Measurements from ENCODE around the gene AIFM3.

AIFM3 gene

DNA sequence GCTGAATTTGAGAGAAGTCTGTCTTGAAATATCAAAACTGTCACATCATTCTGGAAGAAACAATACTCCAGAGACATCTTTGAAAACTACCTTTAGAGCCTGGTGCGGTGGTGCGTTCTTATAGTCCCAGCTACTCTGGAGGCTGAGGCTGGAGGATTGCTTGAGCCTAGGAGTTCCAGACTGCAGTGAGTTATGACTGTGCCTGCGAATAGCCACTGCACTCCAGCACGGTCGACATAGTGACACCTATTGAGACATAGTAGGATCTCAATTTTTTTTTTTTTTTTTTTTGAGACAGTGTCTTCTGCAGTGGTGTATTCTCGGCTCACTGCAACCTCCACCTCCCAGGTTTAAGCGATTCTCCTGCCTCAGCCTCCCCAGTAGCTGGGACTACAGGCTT, 11.5 kb upstream of the AIFM3 start:
- Mint-ChIP-seq H3K27me3 (ENCODE audit: low read depth) (peaks cover 32% of the 10 kb centered on the region), H3K36me3 (ENCODE audit: low read depth) (peaks cover 34% of the 10 kb centered on the region), H3K4me3 (no peak overlapping the region), H3K4me1 (peaks cover 7% of the 10 kb centered on the region), H3K9me3 (no peaks in the 10 kb centered on the region), H3K27ac (no peak overlapping the region)
- TF ChIP-seq, protein P1, sequence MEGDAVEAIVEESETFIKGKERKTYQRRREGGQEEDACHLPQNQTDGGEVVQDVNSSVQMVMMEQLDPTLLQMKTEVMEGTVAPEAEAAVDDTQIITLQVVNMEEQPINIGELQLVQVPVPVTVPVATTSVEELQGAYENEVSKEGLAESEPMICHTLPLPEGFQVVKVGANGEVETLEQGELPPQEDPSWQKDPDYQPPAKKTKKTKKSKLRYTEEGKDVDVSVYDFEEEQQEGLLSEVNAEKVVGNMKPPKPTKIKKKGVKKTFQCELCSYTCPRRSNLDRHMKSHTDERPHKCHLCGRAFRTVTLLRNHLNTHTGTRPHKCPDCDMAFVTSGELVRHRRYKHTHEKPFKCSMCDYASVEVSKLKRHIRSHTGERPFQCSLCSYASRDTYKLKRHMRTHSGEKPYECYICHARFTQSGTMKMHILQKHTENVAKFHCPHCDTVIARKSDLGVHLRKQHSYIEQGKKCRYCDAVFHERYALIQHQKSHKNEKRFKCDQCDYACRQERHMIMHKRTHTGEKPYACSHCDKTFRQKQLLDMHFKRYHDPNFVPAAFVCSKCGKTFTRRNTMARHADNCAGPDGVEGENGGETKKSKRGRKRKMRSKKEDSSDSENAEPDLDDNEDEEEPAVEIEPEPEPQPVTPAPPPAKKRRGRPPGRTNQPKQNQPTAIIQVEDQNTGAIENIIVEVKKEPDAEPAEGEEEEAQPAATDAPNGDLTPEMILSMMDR (IDR thresholded peaks at IDR 0.05; ENCODE audit: unreplicated experiment in 3 of 3): no peak

GRCh38 chr22:20956258-20957101, 10.6 kb upstream of the AIFM3 start:
- no peaks in the 10 kb centered on the region for H3K9me3 Mint-ChIP-seq
- no peak overlapping the region for H3K27ac Mint-ChIP-seq
- peak overlapping the region; percentile 78 to 84 (median 84) for H3K4me3 Mint-ChIP-seq
- peaks cover 7% of the 10 kb centered on the region for H3K4me1 Mint-ChIP-seq
- H3K36me3 Mint-ChIP-seq (ENCODE audit: low read depth): peaks cover 25% of the 10 kb centered on the region
- TF ChIP-seq, protein P1 (IDR thresholded peaks at IDR 0.05; ENCODE audit: unreplicated experiment in 3 of 3): no peak
- H3K27me3 Mint-ChIP-seq (ENCODE audit: low read depth): peaks cover 35% of the 10 kb centered on the region

DNA sequence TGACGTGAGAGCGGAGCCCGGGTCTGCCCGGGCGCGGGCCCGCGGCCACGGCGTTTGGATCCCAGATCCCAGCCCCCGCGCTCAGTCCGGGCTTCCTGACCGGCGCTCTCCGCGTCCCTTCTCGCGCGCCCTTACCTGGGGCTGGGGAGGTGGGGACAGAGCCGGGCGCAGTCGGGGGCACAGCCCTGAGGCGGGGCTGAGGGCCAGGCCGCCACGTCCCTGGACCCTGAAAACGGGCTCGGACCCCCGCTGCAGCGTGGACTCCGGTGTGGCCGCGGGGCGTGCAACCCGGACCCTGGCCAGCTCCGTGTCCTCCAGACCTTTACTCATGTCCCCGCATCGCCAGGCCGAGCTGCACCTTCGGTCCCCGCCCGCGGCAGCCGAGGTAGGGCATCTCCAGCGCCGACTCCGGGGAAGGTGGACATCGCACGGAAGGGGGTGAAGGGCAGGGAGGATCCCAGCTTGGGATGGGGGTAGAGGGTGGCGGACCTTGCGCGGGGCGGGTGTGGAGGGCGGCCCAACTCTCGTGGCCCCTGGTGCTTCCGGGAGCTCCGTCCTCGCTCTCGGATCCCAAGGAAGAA, 9.9 kb upstream of the AIFM3 start:
- Mint-ChIP-seq H3K4me1 (peaks cover 7% of the 10 kb centered on the region), H3K27ac (no peak overlapping the region), H3K4me3 (peak overlapping the region; percentile 78 to 84 (median 84)), H3K36me3 (ENCODE audit: low read depth) (peaks cover 21% of the 10 kb centered on the region), H3K27me3 (ENCODE audit: low read depth) (peaks cover 41% of the 10 kb centered on the region), H3K9me3 (no peaks in the 10 kb centered on the region)
- TF ChIP-seq, protein P1 (IDR thresholded peaks at IDR 0.05; ENCODE audit: unreplicated experiment in 3 of 3): no peak

DNA sequence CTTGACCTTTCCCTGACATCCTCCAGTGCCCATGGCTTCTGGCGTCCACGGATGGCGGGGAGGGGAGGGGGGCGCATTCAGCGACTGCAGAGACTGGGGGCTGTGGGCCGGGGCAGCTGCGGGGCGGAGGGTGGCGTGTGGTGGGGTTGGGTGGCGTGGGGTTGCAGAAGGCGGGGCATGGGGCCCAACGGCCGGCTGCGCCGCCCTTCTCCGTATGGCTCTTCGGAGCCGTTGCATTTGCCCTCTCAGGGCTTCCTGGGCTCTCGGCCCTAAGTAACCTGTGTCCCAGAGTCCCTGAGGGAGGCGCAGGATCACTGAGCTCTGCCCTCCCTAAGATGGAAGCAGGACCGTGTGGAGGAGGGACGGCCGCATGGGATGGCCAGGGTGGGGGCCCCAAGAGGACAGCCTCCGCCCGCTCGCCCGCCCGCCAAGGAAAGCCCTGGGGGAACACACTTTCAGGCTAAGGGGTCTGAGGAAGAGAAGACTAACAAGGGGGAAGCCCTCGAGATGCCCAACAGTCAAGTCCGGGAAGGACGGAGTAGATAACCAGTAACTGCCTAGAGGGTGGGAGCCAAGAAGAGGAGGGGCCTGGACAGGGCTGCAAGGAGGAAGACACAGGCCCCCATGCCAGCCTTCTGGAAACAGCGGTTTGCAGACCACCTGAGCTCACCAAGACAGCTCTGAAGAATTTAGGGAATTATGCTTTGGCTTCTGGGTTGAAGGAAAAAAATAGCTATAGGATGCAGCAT, 9.2 kb upstream of the AIFM3 start:
- Mint-ChIP-seq H3K27me3 (ENCODE audit: low read depth) (peaks cover 42% of the 10 kb centered on the region), H3K36me3 (ENCODE audit: low read depth) (peaks cover 16% of the 10 kb centered on the region), H3K27ac (no peak overlapping the region), H3K9me3 (no peaks in the 10 kb centered on the region), H3K4me3 (peak overlapping the region; percentile 68 to 74 (median 72)), H3K4me1 (peaks cover under 1% of the 10 kb centered on the region)
- TF ChIP-seq, protein P1 (IDR thresholded peaks at IDR 0.05; ENCODE audit: unreplicated experiment in 3 of 3): no peak

DNA sequence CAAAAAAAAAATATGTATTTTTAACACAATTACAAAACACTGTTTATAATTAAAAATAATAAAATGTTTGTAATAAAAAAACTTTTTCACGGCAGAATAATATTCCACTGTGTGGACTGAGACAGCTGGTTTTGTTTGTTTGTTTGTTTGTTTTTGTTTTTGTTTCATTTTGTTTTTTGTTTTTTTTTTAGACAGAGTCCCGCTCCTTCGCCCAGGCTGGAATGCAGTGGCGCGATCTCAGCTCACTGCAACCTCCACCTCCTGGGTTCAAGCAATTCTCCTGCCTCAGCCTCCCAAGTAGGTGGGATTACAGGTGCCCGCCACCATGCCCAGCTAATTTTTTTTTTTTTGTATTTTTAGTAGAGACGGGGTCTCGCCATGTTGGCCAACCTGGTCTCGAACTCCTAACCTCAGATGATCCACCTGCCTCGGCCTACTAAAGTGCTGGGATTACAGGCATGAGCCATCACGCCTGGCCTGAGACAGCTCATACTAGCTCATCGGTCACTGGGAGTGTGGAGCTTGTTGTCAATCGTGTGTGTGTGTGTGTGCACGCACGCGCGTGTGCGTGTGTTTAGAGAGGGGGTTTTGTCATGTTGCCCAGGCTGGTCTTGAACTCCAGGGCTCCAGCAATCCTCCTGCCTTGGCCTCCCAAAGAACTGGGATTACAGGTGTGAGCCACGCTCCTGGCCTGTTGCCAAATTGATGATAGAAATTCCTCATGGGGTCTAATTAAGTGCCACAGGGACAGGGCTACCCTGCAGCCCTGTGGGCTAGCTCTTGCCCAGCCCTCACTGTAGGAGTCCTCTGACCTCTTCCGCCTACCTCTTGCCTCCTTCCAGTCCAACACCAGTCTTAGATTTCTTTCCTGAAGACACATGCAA, 7.2 kb upstream of the AIFM3 start:
- Mint-ChIP-seq H3K4me1 (no peaks in the 10 kb centered on the region), H3K9me3 (no peaks in the 10 kb centered on the region), H3K36me3 (ENCODE audit: low read depth) (no peaks in the 10 kb centered on the region), H3K27me3 (ENCODE audit: low read depth) (peaks cover 60% of the 10 kb centered on the region), H3K4me3 (peak overlapping the region in 2 of 3 experiments; percentile 23 to 53), H3K27ac (no peak overlapping the region)
- TF ChIP-seq, protein P1 (IDR thresholded peaks at IDR 0.05; ENCODE audit: unreplicated experiment in 3 of 3): no peak

Data from nephron (organoid).